Keratinocyte (primary cell): ENCODE measurements around the gene RYR2. TPM values are rescaled to one million over a fixed set of nuclear protein-coding genes. Genes with fewer than 3 reads are reported as not detected.

Source experiments
- DNase-seq: peaks from one replicate; pipeline ENCODE4 v3.0.0-alpha.2; 2011; ENCODE audit warnings: low read depth, missing footprints, low spot score
- FAIRE-seq: peaks from 2 replicates; lab custom pipeline; 2011; peaks lifted over from hg19 to GRCh38; lab: Jason Lieb, UNC
- H2AFZ ChIP-seq: 2 replicates; pipeline ENCODE4 v1.6.0; 2012; ENCODE audit warnings: low read length, control low read depth, inconsistent platforms; ENCODE audit not compliant: control insufficient read depth
- H3K27ac ChIP-seq: 2 replicates; pipeline ENCODE4 v1.5.1; 2011; ENCODE audit warnings: low read length; ENCODE audit not compliant: control insufficient read depth, insufficient read depth
- H3K27me3 ChIP-seq: 3 replicates; pipeline ENCODE4 v1.6.0; 2011; ENCODE audit warnings: low read length; ENCODE audit not compliant: control insufficient read depth, insufficient read depth; ENCODE audit errors: extremely low read depth
- H3K36me3 ChIP-seq, 2 experiments: 2 replicates in 1 of 2; 3 replicates in 1 of 2; pipeline ENCODE4 v1.5.1; 2011; ENCODE audit warnings: low read length in 2 of 2, mild to moderate bottlenecking in 1 of 2; ENCODE audit not compliant: control insufficient read depth in 2 of 2, insufficient read depth in 2 of 2; ENCODE audit errors: extremely low read depth in 1 of 2
- H3K4me1 ChIP-seq: 3 replicates; pipeline ENCODE4 v1.5.1; 2011; ENCODE audit warnings: low read length; ENCODE audit not compliant: control insufficient read depth, insufficient read depth; ENCODE audit errors: extremely low read depth
- H3K4me2 ChIP-seq: 3 replicates; pipeline ENCODE4 v1.6.0; 2011; ENCODE audit warnings: low read depth, low read length; ENCODE audit not compliant: control insufficient read depth, insufficient read depth; ENCODE audit errors: extremely low read depth
- H3K4me3 ChIP-seq, 3 experiments: fragments of 200-600 bp in 1 of 3; sonication (generic) in 1 of 3; 2 replicates in 2 of 3; 3 replicates in 1 of 3; pipeline ENCODE4 v1.5.1; 2011 to 2016; ENCODE audit warnings: low read length in 3 of 3, mild to moderate bottlenecking in 3 of 3, control low read depth in 2 of 3, inconsistent platforms in 1 of 3, low read depth in 1 of 3, mixed read lengths in 1 of 3, mixed run types in 1 of 3, moderate library complexity in 1 of 3; ENCODE audit not compliant: control insufficient read depth in 2 of 3, insufficient read depth in 2 of 3; ENCODE audit errors: extremely low read depth in 1 of 3
- H3K79me2 ChIP-seq: 2 replicates; pipeline ENCODE4 v1.6.0; 2012; ENCODE audit warnings: low read length; ENCODE audit not compliant: control insufficient read depth, insufficient read depth
- H3K9ac ChIP-seq: 3 replicates; pipeline ENCODE4 v1.6.0; 2011; ENCODE audit warnings: low read length; ENCODE audit not compliant: control insufficient read depth, insufficient read depth; ENCODE audit errors: extremely low read depth
- H3K9me1 ChIP-seq: 3 replicates; pipeline ENCODE4 v1.6.0; 2011; ENCODE audit warnings: low read length; ENCODE audit not compliant: control insufficient read depth, insufficient read depth; ENCODE audit errors: extremely low read depth
- H3K9me3 ChIP-seq: 2 replicates; pipeline ENCODE4 v1.5.1; 2012; ENCODE audit warnings: low read depth, low read length; ENCODE audit not compliant: control insufficient read depth
- H4K20me1 ChIP-seq: 3 replicates; pipeline ENCODE4 v1.6.0; 2011; ENCODE audit warnings: low read length; ENCODE audit not compliant: control insufficient read depth, insufficient read depth; ENCODE audit errors: extremely low read depth
- CTCF ChIP-seq, 3 experiments: IDR thresholded peaks in 1 of 3; conservative IDR thresholded peaks in 1 of 3; optimal IDR thresholded peaks in 1 of 3; 2 replicates in 2 of 3; 3 replicates in 1 of 3; pipeline versions ENCODE3 to v1.5.1; 2011; ENCODE audit warnings: low read length in 3 of 3, mild to moderate bottlenecking in 3 of 3, moderate library complexity in 2 of 3, control low read depth in 1 of 3, inconsistent platforms in 1 of 3; ENCODE audit not compliant: insufficient read depth in 2 of 3; ENCODE audit errors: extremely low read depth in 1 of 3
- EZH2 ChIP-seq: IDR thresholded peaks from one replicate; pipeline ENCODE4 v1.6.1; 2012; ENCODE audit warnings: inconsistent platforms, mild to moderate bottlenecking, low read length, moderate library complexity
- dilution Hi-C: fragments of 300-500 bp; cut with MboI; formaldehyde crosslinking; loops from one replicate; pipeline ENCODE4 v1.7.0; 2020; ENCODE audit warnings: low sequenced_read_pairs; ENCODE audit not compliant: extremely low pct_ligation_motif_present
- polyA plus RNA-seq, 5 experiments: library from polyadenylated mRNA; depleted of rRNA in 3 of 5; stranded (reverse) in 3 of 5; stranded (forward) in 1 of 5; unstranded in 1 of 5; fragments of >200 nt; gene quantifications; 1 replicate in 1 of 5; 2 replicates in 3 of 5; 3 replicates in 1 of 5; pipeline versions ENCODE4 v1.2.1 to v1.2.3, GENCODE V29; 2011 to 2012; ENCODE audit warnings: missing spikeins in 2 of 5, low read depth in 1 of 5, low replicate concordance in 1 of 5

Gene RYR2
- polyA plus RNA-seq, 1 donor (not counting 4 experiments of a cell fraction or from before 2014, with no cell fraction given), result 0.05 TPM

- dilution Hi-C loops, result no loop called here
- Histone ChIP-seq H3K36me3 (no peaks in the 10 kb centered on the region), H3K27ac (no peak overlapping the region), H3K9me3 (no peaks in the 10 kb centered on the region), H3K9ac (no peak overlapping the region), H3K9me1 (no peaks in the 10 kb centered on the region), H3K4me2 (no peak overlapping the region), H3K4me1 (no peaks in the 10 kb centered on the region), H3K27me3 (no peaks in the 10 kb centered on the region), H3K79me2 (no peaks in the 10 kb centered on the region), H2AFZ (no peak overlapping the region), H3K4me3 (no peak overlapping the region), H4K20me1 (no peaks in the 10 kb centered on the region)
- no peak for TF ChIP-seq EZH2
- no peak for TF ChIP-seq CTCF (optimal IDR thresholded peaks at IDR 0.05 in 1 of 3, IDR thresholded peaks at IDR 0.05 in 1 of 3, conservative IDR thresholded peaks at IDR 0.05 in 1 of 3; ENCODE audit: extremely low read depth in 1 of 3, insufficient read depth in 2 of 3, low read length in 3 of 3)
- FAIRE-seq, result no peak
- no peak for DNase-seq
These were observed 38.5 kb upstream of the RYR2 start for GRCh38 chr1:237003516-237003915.

GRCh38 chr1:237004116-237004515, 37.9 kb upstream of the RYR2 start, which contains the start of gene MT1HL1:
Gene MT1HL1, minus strand, starts transcription at chr1:237004441. Its CDS starts 69 bp downstream, at chr1:237004372.
- Histone ChIP-seq H3K9ac (no peak within 1 kb of the TSS), H4K20me1 (no peaks in the 10 kb centered on the region), H3K4me1 (no peaks in the 10 kb centered on the region), H3K4me3 (no peak within 1 kb of the TSS), H2AFZ (no peak within 1 kb of the TSS), H3K79me2 (no peaks in the 10 kb centered on the region), H3K27ac (no peak within 1 kb of the TSS), H3K9me1 (no peaks in the 10 kb centered on the region), H3K9me3 (no peaks in the 10 kb centered on the region), H3K36me3 (no peaks in the 10 kb centered on the region), H3K27me3 (no peaks in the 10 kb centered on the region), H3K4me2 (no peak within 1 kb of the TSS)
- no peak for DNase-seq
- dilution Hi-C loops, result no loop called here
- no peak for FAIRE-seq
- TF ChIP-seq CTCF (optimal IDR thresholded peaks at IDR 0.05 in 1 of 3, IDR thresholded peaks at IDR 0.05 in 1 of 3, conservative IDR thresholded peaks at IDR 0.05 in 1 of 3; ENCODE audit: extremely low read depth in 1 of 3, insufficient read depth in 2 of 3, low read length in 3 of 3) (no peak), EZH2 (no peak)
